GM12891 (cell line): ENCODE data around the gene WNK4.

ENCODE experiments used
- POLR2A ChIP-seq: IDR thresholded peaks from 2 replicates; pipeline ENCODE4 v1.6.1; 2011; ENCODE audit warnings: low read depth, low read length, control low read depth
- POLR2AphosphoS5 ChIP-seq: IDR thresholded peaks from 2 replicates; pipeline ENCODE4 v1.6.1; 2011; ENCODE audit warnings: low read depth, low read length, control low read depth
- POU2F2 ChIP-seq: IDR thresholded peaks from 2 replicates; pipeline ENCODE4 v1.6.1; 2011; ENCODE audit warnings: low read depth, mild to moderate bottlenecking, control low read depth, low read length, moderate library complexity
- SPI1 ChIP-seq: IDR thresholded peaks from 2 replicates; pipeline ENCODE4 v1.6.1; 2011; ENCODE audit warnings: low read depth, low read length, control low read depth
- TAF1 ChIP-seq: IDR thresholded peaks from 2 replicates; pipeline ENCODE4 v1.6.1; 2011; ENCODE audit warnings: low read depth, low read length, control low read depth

DNA sequence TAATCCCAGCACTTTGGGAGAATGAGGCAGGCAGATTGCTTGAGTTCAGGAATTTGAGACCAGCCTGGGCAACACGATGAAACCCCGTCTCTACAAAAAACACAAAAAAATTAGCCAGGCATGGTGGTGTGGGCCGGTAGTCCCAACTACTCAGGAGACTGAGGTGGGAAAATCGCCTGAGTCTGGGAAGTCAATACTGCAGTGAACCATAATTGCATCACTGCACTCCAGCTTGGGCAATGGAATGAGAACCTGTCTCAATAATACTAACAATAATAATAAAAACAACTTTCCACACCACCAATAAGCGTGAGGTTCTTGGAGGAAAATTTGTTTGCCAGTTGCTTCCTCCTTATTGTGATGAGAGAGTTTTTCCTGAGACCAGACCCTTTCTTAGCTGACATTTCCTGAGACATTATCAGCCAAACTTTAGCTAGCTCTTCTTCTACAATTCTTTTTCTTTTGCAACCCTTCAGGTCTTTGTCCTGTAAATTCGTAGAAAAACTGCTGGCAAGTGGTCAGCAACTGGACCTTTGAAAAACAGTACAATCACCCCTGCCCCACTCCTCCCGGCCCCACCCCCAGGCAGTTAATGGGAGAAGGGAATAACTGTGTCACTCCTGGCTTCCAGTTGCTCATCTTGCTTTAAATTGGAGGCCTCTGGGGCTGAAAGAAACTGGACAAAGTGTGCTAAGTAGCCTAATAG, 32.1 kb upstream of the WNK4 start:
- no peak for TF ChIP-seq POLR2AphosphoS5
- TF ChIP-seq POLR2A: no peak
- TF ChIP-seq TAF1: no peak
- TF ChIP-seq POU2F2: no peak
- TF ChIP-seq SPI1: no peak
